Measurements from ENCODE around the gene SLC6A18.

The SLC6A18 gene

GRCh38 chr5:1182360-1182632, 42.9 kb upstream of the SLC6A18 start:
- H3K79me2 ChIP-seq (ENCODE audit: control insufficient read depth, insufficient read depth, low read length) = no peaks in the 10 kb centered on the region
- H2AK5ac ChIP-seq (ENCODE audit: low read length) = no peak overlapping the region
- no peak overlapping the region for H3K18ac ChIP-seq (ENCODE audit: low read length)
- H3K4me2 ChIP-seq (ENCODE audit: low read length) = no peak overlapping the region
- no peaks in the 10 kb centered on the region for H3K36me3 ChIP-seq (ENCODE audit: control insufficient read depth, insufficient read depth, low read length)
- no peak for DNase-seq
- H2BK120ac ChIP-seq (ENCODE audit: low read depth, low read length) = no peak overlapping the region
- no peak overlapping the region for H4K8ac ChIP-seq (ENCODE audit: low read depth, low read length)
- no peaks in the 10 kb centered on the region for H3K79me1 ChIP-seq (ENCODE audit: low read length)
- H2BK5ac ChIP-seq (ENCODE audit: low read length) = no peak overlapping the region
- no peak overlapping the region for H4K5ac ChIP-seq (ENCODE audit: low read length)
- no peak overlapping the region for H3K23ac ChIP-seq (ENCODE audit: low read length)
- no peak overlapping the region for H3K56ac ChIP-seq (ENCODE audit: low read length)
- H3K4me1 ChIP-seq (ENCODE audit: control insufficient read depth, low read depth, low read length) = no peaks in the 10 kb centered on the region
- H3K4me3 ChIP-seq (ENCODE audit: low read length) = no peak overlapping the region
- H3K4ac ChIP-seq (ENCODE audit: low read depth, low read length) = no peak overlapping the region
- no peak overlapping the region for H3K9ac ChIP-seq (ENCODE audit: low read length)
- H2BK15ac ChIP-seq (replicated peaks; ENCODE audit: low read depth) = no peak overlapping the region
- no peaks in the 10 kb centered on the region for H3K27me3 ChIP-seq (ENCODE audit: insufficient read depth, low read length, poor library complexity)
- no CpG with 5 or more reads among the region's 7 CpGs for WGBS (ENCODE audit: extremely low coverage, insufficient coverage, low lambda C conversion rate)
- no peak overlapping the region for H3K27ac ChIP-seq (ENCODE audit: low read depth, low read length)

- Histone ChIP-seq H3K4ac (ENCODE audit: low read depth, low read length) (no peak overlapping the region), H3K4me1 (ENCODE audit: control insufficient read depth, low read depth, low read length) (no peaks in the 10 kb centered on the region), H3K18ac (ENCODE audit: low read length) (no peak overlapping the region), H3K4me2 (ENCODE audit: low read length) (no peak overlapping the region), H3K9ac (ENCODE audit: low read length) (no peak overlapping the region), H4K8ac (ENCODE audit: low read depth, low read length) (no peak overlapping the region), H2BK5ac (ENCODE audit: low read length) (no peak overlapping the region), H3K23ac (ENCODE audit: low read length) (no peak overlapping the region), H2BK15ac (replicated peaks; ENCODE audit: low read depth) (no peak overlapping the region), H3K79me1 (ENCODE audit: low read length) (no peaks in the 10 kb centered on the region), H3K27me3 (ENCODE audit: insufficient read depth, low read length, poor library complexity) (no peaks in the 10 kb centered on the region), H2BK120ac (ENCODE audit: low read depth, low read length) (no peak overlapping the region), H3K36me3 (ENCODE audit: control insufficient read depth, insufficient read depth, low read length) (no peaks in the 10 kb centered on the region), H3K4me3 (ENCODE audit: low read length) (no peak overlapping the region), H4K5ac (ENCODE audit: low read length) (no peak overlapping the region), H3K79me2 (ENCODE audit: control insufficient read depth, insufficient read depth, low read length) (no peaks in the 10 kb centered on the region), H3K27ac (ENCODE audit: low read depth, low read length) (no peak overlapping the region), H2AK5ac (ENCODE audit: low read length) (no peak overlapping the region), H3K56ac (ENCODE audit: low read length) (no peak overlapping the region)
- DNase-seq = no peak
- WGBS (ENCODE audit: extremely low coverage, insufficient coverage, low lambda C conversion rate) = no CpG with 5 or more reads among the region's 31 CpGs
These were observed 42.4 kb upstream of the SLC6A18 start for GRCh38 chr5:1182633-1183423.

GRCh38 chr5:1183424-1184162, 41.6 kb upstream of the SLC6A18 start:
- Histone ChIP-seq H3K23ac (ENCODE audit: low read length) (no peak overlapping the region), H2BK15ac (replicated peaks; ENCODE audit: low read depth) (no peak overlapping the region), H3K36me3 (ENCODE audit: control insufficient read depth, insufficient read depth, low read length) (no peaks in the 10 kb centered on the region), H3K4me1 (ENCODE audit: control insufficient read depth, low read depth, low read length) (no peaks in the 10 kb centered on the region), H3K27me3 (ENCODE audit: insufficient read depth, low read length, poor library complexity) (no peaks in the 10 kb centered on the region), H3K4me2 (ENCODE audit: low read length) (no peak overlapping the region), H2BK5ac (ENCODE audit: low read length) (no peak overlapping the region), H2BK120ac (ENCODE audit: low read depth, low read length) (no peak overlapping the region), H3K4ac (ENCODE audit: low read depth, low read length) (no peak overlapping the region), H3K18ac (ENCODE audit: low read length) (no peak overlapping the region), H4K5ac (ENCODE audit: low read length) (no peak overlapping the region), H3K56ac (ENCODE audit: low read length) (no peak overlapping the region), H2AK5ac (ENCODE audit: low read length) (no peak overlapping the region), H4K8ac (ENCODE audit: low read depth, low read length) (no peak overlapping the region), H3K27ac (ENCODE audit: low read depth, low read length) (no peak overlapping the region), H3K79me2 (ENCODE audit: control insufficient read depth, insufficient read depth, low read length) (no peaks in the 10 kb centered on the region), H3K4me3 (ENCODE audit: low read length) (no peak overlapping the region), H3K79me1 (ENCODE audit: low read length) (no peaks in the 10 kb centered on the region), H3K9ac (ENCODE audit: low read length) (no peak overlapping the region)
- no peak for DNase-seq
- no CpG with 5 or more reads among the region's 18 CpGs for WGBS (ENCODE audit: extremely low coverage, insufficient coverage, low lambda C conversion rate)

- Histone ChIP-seq H3K23ac (ENCODE audit: low read length) (no peak overlapping the region), H3K79me1 (ENCODE audit: low read length) (no peaks in the 10 kb centered on the region), H2BK5ac (ENCODE audit: low read length) (no peak overlapping the region), H2BK120ac (ENCODE audit: low read depth, low read length) (no peak overlapping the region), H4K5ac (ENCODE audit: low read length) (no peak overlapping the region), H3K36me3 (ENCODE audit: control insufficient read depth, insufficient read depth, low read length) (no peaks in the 10 kb centered on the region), H2BK15ac (replicated peaks; ENCODE audit: low read depth) (no peak overlapping the region), H3K4me1 (ENCODE audit: control insufficient read depth, low read depth, low read length) (no peaks in the 10 kb centered on the region), H3K4ac (ENCODE audit: low read depth, low read length) (no peak overlapping the region), H3K79me2 (ENCODE audit: control insufficient read depth, insufficient read depth, low read length) (no peaks in the 10 kb centered on the region), H3K4me2 (ENCODE audit: low read length) (no peak overlapping the region), H4K8ac (ENCODE audit: low read depth, low read length) (no peak overlapping the region), H3K9ac (ENCODE audit: low read length) (no peak overlapping the region), H2AK5ac (ENCODE audit: low read length) (no peak overlapping the region), H3K18ac (ENCODE audit: low read length) (no peak overlapping the region), H3K27me3 (ENCODE audit: insufficient read depth, low read length, poor library complexity) (no peaks in the 10 kb centered on the region), H3K56ac (ENCODE audit: low read length) (no peak overlapping the region), H3K27ac (ENCODE audit: low read depth, low read length) (no peak overlapping the region), H3K4me3 (ENCODE audit: low read length) (no peak overlapping the region)
- no CpG with 5 or more reads among the region's 8 CpGs for WGBS (ENCODE audit: extremely low coverage, insufficient coverage, low lambda C conversion rate)
- no peak for DNase-seq
These were observed 41.1 kb upstream of the SLC6A18 start for GRCh38 chr5:1184163-1184470.

GRCh38 chr5:1184481-1184880, 40.7 kb upstream of the SLC6A18 start:
- H2BK5ac ChIP-seq (ENCODE audit: low read length) = no peak overlapping the region
- H3K79me2 ChIP-seq (ENCODE audit: control insufficient read depth, insufficient read depth, low read length) = no peaks in the 10 kb centered on the region
- no peaks in the 10 kb centered on the region for H3K27me3 ChIP-seq (ENCODE audit: insufficient read depth, low read length, poor library complexity)
- no peak overlapping the region for H3K18ac ChIP-seq (ENCODE audit: low read length)
- no peak overlapping the region for H3K23ac ChIP-seq (ENCODE audit: low read length)
- no peaks in the 10 kb centered on the region for H3K79me1 ChIP-seq (ENCODE audit: low read length)
- no peak overlapping the region for H3K9ac ChIP-seq (ENCODE audit: low read length)
- no peak overlapping the region for H4K5ac ChIP-seq (ENCODE audit: low read length)
- no peak overlapping the region for H3K27ac ChIP-seq (ENCODE audit: low read depth, low read length)
- H3K4me2 ChIP-seq (ENCODE audit: low read length) = no peak overlapping the region
- no peak overlapping the region for H4K8ac ChIP-seq (ENCODE audit: low read depth, low read length)
- no peaks in the 10 kb centered on the region for H3K4me1 ChIP-seq (ENCODE audit: control insufficient read depth, low read depth, low read length)
- no peak overlapping the region for H2BK15ac ChIP-seq (replicated peaks; ENCODE audit: low read depth)
- no peak overlapping the region for H2AK5ac ChIP-seq (ENCODE audit: low read length)
- WGBS (ENCODE audit: extremely low coverage, insufficient coverage, low lambda C conversion rate) = no CpG with 5 or more reads among the region's 7 CpGs
- no peak for DNase-seq
- H3K56ac ChIP-seq (ENCODE audit: low read length) = no peak overlapping the region
- no peak overlapping the region for H3K4ac ChIP-seq (ENCODE audit: low read depth, low read length)
- H3K36me3 ChIP-seq (ENCODE audit: control insufficient read depth, insufficient read depth, low read length) = no peaks in the 10 kb centered on the region
- H2BK120ac ChIP-seq (ENCODE audit: low read depth, low read length) = no peak overlapping the region
- no peak overlapping the region for H3K4me3 ChIP-seq (ENCODE audit: low read length)
